HL-60 (cell line): ENCODE data around the gene TACC3.

Experiments
- GABPA ChIP-seq: IDR thresholded peaks from 2 replicates; pipeline ENCODE4 v1.6.1; 2012; ENCODE audit warnings: low read depth
- POLR2AphosphoS5 ChIP-seq: IDR thresholded peaks from 2 replicates; pipeline ENCODE4 v1.6.1; 2012; ENCODE audit warnings: low read depth
- TF ChIP-seq, protein P1 (sequence below): IDR thresholded peaks from one replicate; pipeline ENCODE4 v1.5.1; 2011; ENCODE audit warnings: low read length, control low read depth, inconsistent platforms; ENCODE audit not compliant: insufficient read depth
- TF ChIP-seq, protein P2 (sequence below): IDR thresholded peaks from 2 replicates; pipeline ENCODE4 v1.6.1; 2012; ENCODE audit warnings: low read depth; ENCODE audit not compliant: insufficient replicate concordance

DNA sequence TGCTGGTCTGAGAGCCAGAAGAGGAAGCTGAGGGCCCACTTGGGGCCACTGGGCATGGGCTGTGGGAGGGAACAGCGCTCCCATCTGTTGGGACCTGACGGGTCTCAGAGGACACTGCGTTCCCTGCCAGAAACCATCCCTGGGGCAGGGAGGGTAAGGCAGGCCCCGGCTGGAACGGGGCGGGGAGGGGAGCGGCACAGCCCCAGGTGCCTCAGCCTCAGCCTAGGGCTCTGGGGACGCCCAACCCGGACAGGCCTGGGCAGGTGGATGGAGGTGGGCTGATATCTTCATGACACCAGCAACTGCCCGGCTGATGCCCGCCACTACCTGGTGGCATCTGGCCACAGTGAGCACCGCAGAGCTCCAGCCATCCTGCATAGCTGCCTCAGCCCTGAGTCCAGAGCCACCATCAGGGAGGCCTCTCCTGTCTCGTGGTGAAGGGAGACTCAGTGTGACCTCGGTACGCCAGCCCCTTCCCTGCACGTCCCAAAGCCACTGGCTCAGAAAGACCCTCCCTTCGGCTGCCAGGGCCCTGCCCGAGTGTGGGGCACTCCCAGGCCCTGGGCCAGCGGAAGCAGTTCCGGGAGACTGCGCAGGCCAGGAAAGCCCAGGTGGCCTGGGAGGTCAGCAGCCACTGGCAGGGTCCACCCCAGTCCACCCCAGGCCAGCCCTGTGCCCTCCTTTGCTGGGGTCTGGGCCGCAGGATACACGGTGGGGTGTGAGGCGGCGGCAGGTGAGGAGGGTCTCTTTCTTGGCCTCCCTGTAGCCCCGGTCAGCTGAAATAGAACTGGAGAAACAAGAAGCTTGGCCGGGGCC is 37.2 kb downstream of the TACC3 start:
- TF ChIP-seq, protein P1, sequence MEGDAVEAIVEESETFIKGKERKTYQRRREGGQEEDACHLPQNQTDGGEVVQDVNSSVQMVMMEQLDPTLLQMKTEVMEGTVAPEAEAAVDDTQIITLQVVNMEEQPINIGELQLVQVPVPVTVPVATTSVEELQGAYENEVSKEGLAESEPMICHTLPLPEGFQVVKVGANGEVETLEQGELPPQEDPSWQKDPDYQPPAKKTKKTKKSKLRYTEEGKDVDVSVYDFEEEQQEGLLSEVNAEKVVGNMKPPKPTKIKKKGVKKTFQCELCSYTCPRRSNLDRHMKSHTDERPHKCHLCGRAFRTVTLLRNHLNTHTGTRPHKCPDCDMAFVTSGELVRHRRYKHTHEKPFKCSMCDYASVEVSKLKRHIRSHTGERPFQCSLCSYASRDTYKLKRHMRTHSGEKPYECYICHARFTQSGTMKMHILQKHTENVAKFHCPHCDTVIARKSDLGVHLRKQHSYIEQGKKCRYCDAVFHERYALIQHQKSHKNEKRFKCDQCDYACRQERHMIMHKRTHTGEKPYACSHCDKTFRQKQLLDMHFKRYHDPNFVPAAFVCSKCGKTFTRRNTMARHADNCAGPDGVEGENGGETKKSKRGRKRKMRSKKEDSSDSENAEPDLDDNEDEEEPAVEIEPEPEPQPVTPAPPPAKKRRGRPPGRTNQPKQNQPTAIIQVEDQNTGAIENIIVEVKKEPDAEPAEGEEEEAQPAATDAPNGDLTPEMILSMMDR = no peak
- TF ChIP-seq GABPA (no peak), POLR2AphosphoS5 (no peak)
- TF ChIP-seq, protein P2, sequence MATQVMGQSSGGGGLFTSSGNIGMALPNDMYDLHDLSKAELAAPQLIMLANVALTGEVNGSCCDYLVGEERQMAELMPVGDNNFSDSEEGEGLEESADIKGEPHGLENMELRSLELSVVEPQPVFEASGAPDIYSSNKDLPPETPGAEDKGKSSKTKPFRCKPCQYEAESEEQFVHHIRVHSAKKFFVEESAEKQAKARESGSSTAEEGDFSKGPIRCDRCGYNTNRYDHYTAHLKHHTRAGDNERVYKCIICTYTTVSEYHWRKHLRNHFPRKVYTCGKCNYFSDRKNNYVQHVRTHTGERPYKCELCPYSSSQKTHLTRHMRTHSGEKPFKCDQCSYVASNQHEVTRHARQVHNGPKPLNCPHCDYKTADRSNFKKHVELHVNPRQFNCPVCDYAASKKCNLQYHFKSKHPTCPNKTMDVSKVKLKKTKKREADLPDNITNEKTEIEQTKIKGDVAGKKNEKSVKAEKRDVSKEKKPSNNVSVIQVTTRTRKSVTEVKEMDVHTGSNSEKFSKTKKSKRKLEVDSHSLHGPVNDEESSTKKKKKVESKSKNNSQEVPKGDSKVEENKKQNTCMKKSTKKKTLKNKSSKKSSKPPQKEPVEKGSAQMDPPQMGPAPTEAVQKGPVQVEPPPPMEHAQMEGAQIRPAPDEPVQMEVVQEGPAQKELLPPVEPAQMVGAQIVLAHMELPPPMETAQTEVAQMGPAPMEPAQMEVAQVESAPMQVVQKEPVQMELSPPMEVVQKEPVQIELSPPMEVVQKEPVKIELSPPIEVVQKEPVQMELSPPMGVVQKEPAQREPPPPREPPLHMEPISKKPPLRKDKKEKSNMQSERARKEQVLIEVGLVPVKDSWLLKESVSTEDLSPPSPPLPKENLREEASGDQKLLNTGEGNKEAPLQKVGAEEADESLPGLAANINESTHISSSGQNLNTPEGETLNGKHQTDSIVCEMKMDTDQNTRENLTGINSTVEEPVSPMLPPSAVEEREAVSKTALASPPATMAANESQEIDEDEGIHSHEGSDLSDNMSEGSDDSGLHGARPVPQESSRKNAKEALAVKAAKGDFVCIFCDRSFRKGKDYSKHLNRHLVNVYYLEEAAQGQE = no peak
